Mesothelial cell of epicardium (in vitro differentiated cells): ENCODE measurements around the gene GDPD2. TPM values are rescaled to one million over a fixed set of nuclear protein-coding genes. Genes with fewer than 3 reads are reported as not detected.

ENCODE experiments used
- DNase-seq, 2 experiments: peaks; one replicate each; pipeline ENCODE4 v3.0.0; 2021; ENCODE audit warnings: low spot score in 2 of 2; ENCODE audit not compliant: unreplicated experiment in 2 of 2
- H3K27ac Mint-ChIP-seq: 2 replicates; pipeline ENCODE4 v1.8.0; 2021; ENCODE audit warnings: mixed read lengths
- H3K27me3 Mint-ChIP-seq: 2 replicates; pipeline ENCODE4 v1.8.0; 2021; ENCODE audit warnings: low read depth, mixed read lengths
- H3K36me3 Mint-ChIP-seq: 2 replicates; pipeline ENCODE4 v1.8.0; 2021; ENCODE audit warnings: mixed read lengths
- H3K4me1 Mint-ChIP-seq: 2 replicates; pipeline ENCODE4 v1.8.0; 2021; ENCODE audit warnings: mixed read lengths
- H3K4me3 Mint-ChIP-seq: 2 replicates; pipeline ENCODE4 v1.8.0; 2021; ENCODE audit warnings: mild to moderate bottlenecking, moderate library complexity, mixed read lengths
- H3K9me3 Mint-ChIP-seq: 2 replicates; pipeline ENCODE4 v1.8.0; 2021; ENCODE audit warnings: mixed read lengths
- CTCF ChIP-seq: fragments of 200-600 bp; sonication (generic); IDR thresholded peaks from one replicate; pipeline ENCODE4 v1.5.0; 2021; ENCODE audit warnings: antibody characterized with exemption; ENCODE audit not compliant: unreplicated experiment
- total RNA-seq: library from RNA; stranded (reverse); gene quantifications from 3 replicates; pipeline ENCODE4 v1.2.1, GENCODE V29; 2021

Gene GDPD2
- total RNA-seq, 1 donor from 2014 or later = 0.29 TPM

DNA sequence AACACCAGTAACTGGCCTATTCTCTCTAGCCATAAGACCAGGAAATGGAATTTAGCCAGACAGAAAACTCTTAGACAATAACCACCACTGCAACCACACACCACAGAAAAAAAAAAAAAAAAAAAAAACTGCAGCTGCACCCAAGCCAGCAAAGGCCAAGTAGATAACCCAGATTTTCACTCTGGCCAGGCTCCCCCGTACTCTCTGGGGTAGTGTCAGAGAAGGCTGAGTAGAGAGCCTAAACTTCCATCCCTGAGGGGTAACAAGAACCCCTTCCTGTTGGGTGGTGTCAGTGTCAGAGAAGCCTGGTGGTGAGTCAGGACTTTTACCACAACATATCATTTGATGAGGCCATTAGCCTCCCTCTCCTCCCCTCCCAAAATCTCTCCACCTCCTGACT is 15.9 kb downstream of the GDPD2 start:
- no peaks in the 10 kb centered on the region for H3K36me3 Mint-ChIP-seq
- H3K4me1 Mint-ChIP-seq = peaks cover 4% of the 10 kb centered on the region
- no peak overlapping the region for H3K27ac Mint-ChIP-seq
- peaks cover 77% of the 10 kb centered on the region for H3K27me3 Mint-ChIP-seq
- no peak overlapping the region for H3K4me3 Mint-ChIP-seq
- peaks cover 9% of the 10 kb centered on the region for H3K9me3 Mint-ChIP-seq
- TF ChIP-seq CTCF = no peak
- DNase-seq = no peak

GRCh38 chrX:70442224-70442623 is 19.1 kb downstream of the GDPD2 start:
- Mint-ChIP-seq H3K4me3 (no peak overlapping the region), H3K27ac (no peak overlapping the region), H3K9me3 (peaks cover 12% of the 10 kb centered on the region), H3K27me3 (peaks cover 89% of the 10 kb centered on the region), H3K4me1 (no peaks in the 10 kb centered on the region), H3K36me3 (no peaks in the 10 kb centered on the region)
- TF ChIP-seq CTCF = no peak
- no peak for DNase-seq

GRCh38 chrX:70444326-70444945 is 21.3 kb downstream of the GDPD2 start, which contains the start of gene DLG3:
TSS of gene DLG3 (plus strand) at chrX:70444835. CDS start at chrX:70445202, 367 bp downstream.
- no peaks in the 10 kb centered on the region for H3K36me3 Mint-ChIP-seq

DNA sequence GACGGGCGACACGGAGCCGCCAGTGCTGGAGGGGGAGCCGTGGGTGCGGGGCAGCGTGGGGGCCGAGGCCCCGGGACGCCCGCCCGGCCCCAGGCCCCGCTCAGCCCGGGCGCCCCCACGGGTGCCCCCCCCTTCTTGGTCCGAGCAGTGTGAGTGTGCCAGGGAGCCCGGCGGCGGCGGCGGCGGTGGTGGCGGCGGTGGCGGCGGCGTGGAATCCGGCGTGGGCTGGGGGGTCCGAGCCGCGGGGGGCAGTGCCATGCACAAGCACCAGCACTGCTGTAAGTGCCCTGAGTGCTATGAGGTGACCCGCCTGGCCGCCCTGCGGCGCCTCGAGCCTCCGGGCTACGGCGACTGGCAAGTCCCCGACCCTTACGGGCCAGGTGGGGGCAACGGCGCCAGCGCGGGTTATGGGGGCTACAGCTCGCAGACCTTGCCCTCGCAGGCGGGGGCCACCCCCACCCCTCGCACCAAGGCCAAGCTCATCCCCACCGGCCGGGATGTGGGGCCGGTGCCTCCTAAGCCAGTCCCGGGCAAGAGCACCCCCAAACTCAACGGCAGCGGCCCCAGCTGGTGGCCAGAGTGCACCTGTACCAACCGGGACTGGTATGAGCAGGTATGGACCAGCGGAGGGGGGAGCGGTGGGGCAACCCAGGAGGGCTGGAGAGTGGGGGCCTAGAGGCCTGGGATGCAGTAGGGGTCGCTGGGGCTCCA is 22.0 kb downstream of the GDPD2 start:
- Mint-ChIP-seq H3K9me3 (peaks cover 9% of the 10 kb centered on the region), H3K36me3 (no peaks in the 10 kb centered on the region), H3K27ac (no peak overlapping the region), H3K27me3 (peaks cover 73% of the 10 kb centered on the region), H3K4me3 (no peak overlapping the region), H3K4me1 (no peaks in the 10 kb centered on the region)
- DNase-seq = no peak
- no peak for TF ChIP-seq CTCF

More at GRCh38 chrX:70444326-70444945, 21.3 kb downstream of the GDPD2 start, which contains the start of gene DLG3:
- Mint-ChIP-seq H3K27ac (no peak within 1 kb of the TSS), H3K27me3 (peaks cover 77% of the 10 kb centered on the region), H3K4me3 (no peak within 1 kb of the TSS), H3K4me1 (no peaks in the 10 kb centered on the region), H3K9me3 (peaks cover 9% of the 10 kb centered on the region)
- no peak for TF ChIP-seq CTCF
- DNase-seq = peak in 1 of 2 experiments; percentile 52

DNA sequence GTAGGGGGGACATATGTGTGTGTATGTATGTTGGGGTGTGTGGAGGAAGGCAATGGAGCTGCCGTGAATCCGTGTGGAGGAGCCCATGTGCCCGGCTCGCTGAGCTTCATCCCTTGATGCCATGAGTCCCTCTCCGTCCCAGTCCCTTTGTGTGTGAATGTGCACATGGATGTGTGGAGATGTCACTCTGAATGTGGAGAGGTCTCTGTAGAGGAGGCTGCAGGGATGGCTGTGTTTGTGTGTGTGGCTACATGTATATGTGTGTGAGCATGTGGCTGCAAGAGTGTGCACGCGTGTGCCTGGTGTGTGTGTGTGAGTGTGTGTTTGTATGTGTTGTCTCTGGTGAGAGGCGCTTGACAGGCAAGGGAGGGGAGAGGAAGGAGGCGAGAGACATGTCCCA is 22.8 kb downstream of the GDPD2 start:
- Mint-ChIP-seq H3K36me3 (no peaks in the 10 kb centered on the region), H3K27ac (no peak overlapping the region), H3K27me3 (peaks cover 66% of the 10 kb centered on the region), H3K4me1 (no peaks in the 10 kb centered on the region), H3K9me3 (peaks cover 9% of the 10 kb centered on the region), H3K4me3 (no peak overlapping the region)
- no peak for DNase-seq
- TF ChIP-seq CTCF = no peak
